HEK293 (cell line): Measurements from ENCODE around the gene TSGA10IP.

ENCODE experiments used
- CTCF ChIP-seq: fragments of 450-650 bp; formaldehyde crosslinking; IDR thresholded peaks from 2 replicates; pipeline ENCODE4 v1.5.1; 2016; ENCODE audit warnings: missing biosample characterization, missing genetic modification characterization
- RBAK ChIP-seq: fragments of 450-650 bp; formaldehyde crosslinking; IDR thresholded peaks from 2 replicates; pipeline ENCODE4 v1.5.1; 2016; ENCODE audit warnings: missing biosample characterization, missing genetic modification characterization
- ZNF214 ChIP-seq: fragments of 450-650 bp; formaldehyde crosslinking; IDR thresholded peaks from 2 replicates; pipeline ENCODE4 v1.5.1; 2017; ENCODE audit warnings: missing biosample characterization, mild to moderate bottlenecking, missing genetic modification characterization, borderline replicate concordance
- ZNF449 ChIP-seq: fragments of 450-650 bp; formaldehyde crosslinking; IDR thresholded peaks from 2 replicates; pipeline ENCODE4 v1.5.1; 2017; ENCODE audit warnings: missing biosample characterization, mild to moderate bottlenecking, missing genetic modification characterization, moderate library complexity

- no peak for TF ChIP-seq ZNF449 (tag by site-specific recombination)
- no peak for TF ChIP-seq ZNF214
- TF ChIP-seq CTCF (tag by site-specific recombination) = no peak
- TF ChIP-seq RBAK (tag by site-specific recombination) = no peak
These were observed 23.4 kb upstream of the TSGA10IP start for GRCh38 chr11:65921876-65922275.
